Heart left ventricle (tissue), 16 donors: ENCODE results near the gene ATP5MG. TPM values are rescaled to one million over a fixed set of nuclear protein-coding genes. Genes with fewer than 3 reads are reported as not detected.
A peak's percentile ranks its signal among the peaks of the same experiment; 100 is the strongest.

Experiments
- ATAC-seq, 4 donors: fragments of 200-7000 bp; cut with Tn5 transposase; one replicate each; pipeline ENCODE4 v1.9.1; 2020 to 2022; ENCODE audit warnings: moderate library complexity in 4 of 4, mild to moderate bottlenecking in 3 of 4, moderate number of reproducible peaks in 1 of 4
- DNase-seq, 5 donors: peaks; one replicate each; pipeline ENCODE4 v3.0.0-alpha.2; 2020
- H3K27ac ChIP-seq, 12 donors: fragments of 200-600 bp; sonication (generic) in 4 of 12; one replicate each; pipeline versions ENCODE4 v1.5.0 to v1.8.0; 2016 to 2022; ENCODE audit warnings: mild to moderate bottlenecking in 2 of 12
- H3K27me3 ChIP-seq, 9 donors: fragments of 200-600 bp; sonication (generic) in 2 of 9; one replicate each; pipeline versions ENCODE4 v1.5.1 to v1.8.0; 2016 to 2022; ENCODE audit warnings: mild to moderate bottlenecking in 3 of 9
- H3K36me3 ChIP-seq, 9 donors: fragments of 200-600 bp; sonication (generic) in 2 of 9; one replicate each; pipeline versions ENCODE4 v1.5.0 to v1.8.0; 2018 to 2022; ENCODE audit warnings: mild to moderate bottlenecking in 2 of 9
- H3K4me1 ChIP-seq, 12 donors: fragments of 200-600 bp; sonication (generic) in 4 of 12; one replicate each; pipeline versions ENCODE4 v1.5.0 to v1.8.0; 2016 to 2022; ENCODE audit warnings: mild to moderate bottlenecking in 3 of 12
- H3K4me3 ChIP-seq, 12 donors: fragments of 200-600 bp; sonication (generic) in 4 of 12; one replicate each; pipeline versions ENCODE4 v1.5.0 to v1.8.0; 2017 to 2022; ENCODE audit warnings: mild to moderate bottlenecking in 9 of 12, moderate library complexity in 4 of 12
- H3K9me3 ChIP-seq, 12 donors: fragments of 200-600 bp; sonication (generic) in 4 of 12; one replicate each; pipeline versions ENCODE4 v1.5.0 to v1.8.0; 2016 to 2022; ENCODE audit warnings: mild to moderate bottlenecking in 1 of 12
- CTCF ChIP-seq, 12 donors: fragments of 200-600 bp; sonication (generic) in 4 of 12; IDR thresholded peaks; one replicate each; pipeline versions ENCODE4 v1.5.0 to v1.8.0; 2018 to 2022; ENCODE audit warnings: antibody characterized with exemption in 12 of 12, mild to moderate bottlenecking in 5 of 12
- POLR2A ChIP-seq, 2 donors: fragments of 450-650 bp; IDR thresholded peaks; one replicate each; pipeline ENCODE4 v1.6.1; 2017; ENCODE audit warnings: antibody characterized with exemption in 2 of 2, mild to moderate bottlenecking in 2 of 2, moderate library complexity in 2 of 2
- WGBS, 4 donors: extraction: QIAGEN DNeasy Blood & Tissue Kit in 2 of 4; methylation state at CpG; one replicate each; pipeline versions ENCODE4 v1.1.5 to v1.1.7; 2013 to 2018; 5-methylcytosine and 5-hydroxymethylcytosine counted together
- intact Hi-C, 10 donors: fragments of 100-400 bp; cut with DNase I; formaldehyde crosslinking; loops; one replicate each; pipeline versions ENCODE4 v1.11.1 to v1.14.2; 2022
- polyA plus RNA-seq, 2 donors: library from polyadenylated mRNA; stranded (reverse); fragments of 200-250 nt; gene quantifications; one replicate each; pipeline ENCODE4 v1.2.3, GENCODE V29; 2013
- total RNA-seq, 9 donors: library from RNA; depleted of rRNA in 2 of 9; stranded (reverse); fragments of >200 nt in 2 of 9; fragmentation: NEBNext Ultra II Directional in 3 of 9; extraction: Animal tissue kit (Norgen Biotek cat#: 25700) in 3 of 9; gene quantifications; one replicate each; pipeline versions ENCODE4 v1.1.0 to v1.2.4, GENCODE V29; 2016 to 2023
- donor health status: ischemic (EF 13 %, LVEDD 7.1; RV severe dilation, severe dysfunction).
- donor health status: healthy with polysubstance abuse.
- donor health status: DM: no; HTN: yes; CAD: no.
- donor health status: DM: no; HTN: no; CAD: no.
- donor health status: ischemic (EF 25% LVEDD 6.9; RV normal size, moderate dysfunction).
- donor health status: ischemic (EF 25% LVEDD 5.7; RV mildly dilated, moderate dysfunction).
- donor health status: healthy.
- donor health status: DM: yes; HTN: yes; CAD: no.
- donor health status: ischemic (EF 35%, LVEDD 5.7; RV mildly dilated, moderate dysfunction).
- donor health status: nonischemic (EF 11% LVEDD 7.7; RV severe dilation, severe dysfunction).
- donor health status: DM: yes; HTN: yes; CAD: no.
- donor health status: PGD.
- donor health status: ischemic (EF 29% LVEDD 5.4; RV normal size, mild dysfunction).
- donor health status: nonischemic (EF 23%, LVEDD 6.1; RV moderate dilation, normal function).

The ATP5MG gene
- total and polyA plus RNA-seq, 11 donors: 96.4 to 843 (median 559) TPM

GRCh38 chr11:118441770-118442275, 40.4 kb downstream of the ATP5MG start:
- Histone ChIP-seq H3K27me3 (no peaks in the 10 kb centered on the region), H3K27ac (peak overlapping the region in 1 of 12 donors; percentile 22), H3K36me3 (peaks cover 0 to 4% (median 0%) of the 10 kb centered on the region in 9 donors), H3K9me3 (no peaks in the 10 kb centered on the region), H3K4me1 (peaks cover 0 to 81% (median 56%) of the 10 kb centered on the region in 12 donors), H3K4me3 (no peak overlapping the region)
- intact Hi-C loops: loop anchor here in 1 of 10 donors (5.0 kb wide), 1 partner anchor 40 kb away; no protein-coding TSS in a partner anchor
- ATAC-seq: no peak
- DNase-seq: no peak
- WGBS, 4 donors: 23 to 42% (median 40%) methylated on average over 3 of the region's 3 CpGs
- no peak for TF ChIP-seq CTCF (IDR thresholded peaks at IDR 0.05)

DNA sequence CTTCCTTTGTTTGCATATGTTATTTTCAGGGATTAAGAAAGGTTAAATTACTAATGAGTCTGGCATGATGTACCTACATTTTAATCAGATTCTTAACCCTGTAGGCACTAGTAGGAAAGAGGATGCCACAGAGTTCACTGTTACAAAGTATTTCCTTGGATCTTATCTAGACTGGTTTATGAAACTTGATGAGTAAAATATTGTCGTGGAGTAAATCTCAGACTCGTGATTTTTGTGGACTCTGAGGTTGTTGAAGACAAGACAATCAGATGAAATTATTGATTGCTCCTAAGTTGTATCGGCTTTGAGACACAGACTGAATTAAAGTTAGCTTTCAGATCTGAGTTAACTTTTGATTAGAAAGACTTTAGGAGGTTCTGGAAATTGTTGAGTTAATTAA, 40.9 kb downstream of the ATP5MG start:
- ATAC-seq: no peak
- DNase-seq: no peak
- H3K27ac ChIP-seq: peak overlapping the region in 1 of 12 donors; percentile 22
- H3K27me3 ChIP-seq: no peaks in the 10 kb centered on the region
- H3K36me3 ChIP-seq: peaks cover 0 to 8% (median under 1%) of the 10 kb centered on the region in 9 donors
- peaks cover 0 to 81% (median 56%) of the 10 kb centered on the region in 12 donors for H3K4me1 ChIP-seq
- H3K4me3 ChIP-seq: no peak overlapping the region
- TF ChIP-seq POLR2A (IDR thresholded peaks at IDR 0.05) (no peak), CTCF (IDR thresholded peaks at IDR 0.05) (no peak)
- 67 to 79% (median 72%) methylated on average over 3 of the region's 3 CpGs for WGBS, 4 donors
- intact Hi-C loops: loop anchor here in 1 of 10 donors (5.0 kb wide), 1 partner anchor 40 kb away; no protein-coding TSS in a partner anchor
- no peaks in the 10 kb centered on the region for H3K9me3 ChIP-seq

GRCh38 chr11:118442908-118443589, 41.6 kb downstream of the ATP5MG start:
- intact Hi-C loops: loop anchor here in 1 of 10 donors (5.0 kb wide), 1 partner anchor 39 kb away; no protein-coding TSS in a partner anchor

More at GRCh38 chr11:118442908-118443589, 41.6 kb downstream of the ATP5MG start:
- Histone ChIP-seq H3K27ac (no peak overlapping the region), H3K4me1 (peaks cover 0 to 76% (median 55%) of the 10 kb centered on the region in 12 donors), H3K36me3 (peaks cover 0 to 15% (median 8%) of the 10 kb centered on the region in 9 donors), H3K9me3 (no peaks in the 10 kb centered on the region), H3K4me3 (no peak overlapping the region), H3K27me3 (no peaks in the 10 kb centered on the region)
- DNase-seq (no peak), ATAC-seq (no peak)
- 88 to 93% (median 89%) methylated on average over 4 of the region's 4 CpGs for WGBS, 4 donors
- no peak for TF ChIP-seq CTCF (IDR thresholded peaks at IDR 0.05)
